ENCODE results near the gene GPRIN1. TPM values are rescaled to one million over a fixed set of nuclear protein-coding genes. Genes with fewer than 3 reads are reported as not detected.

GPRIN1 gene
- total and polyA plus RNA-seq, 2 of the 4 experiments (the other 2 are of a cell fraction) = 3.0 to 4.7 TPM

DNA sequence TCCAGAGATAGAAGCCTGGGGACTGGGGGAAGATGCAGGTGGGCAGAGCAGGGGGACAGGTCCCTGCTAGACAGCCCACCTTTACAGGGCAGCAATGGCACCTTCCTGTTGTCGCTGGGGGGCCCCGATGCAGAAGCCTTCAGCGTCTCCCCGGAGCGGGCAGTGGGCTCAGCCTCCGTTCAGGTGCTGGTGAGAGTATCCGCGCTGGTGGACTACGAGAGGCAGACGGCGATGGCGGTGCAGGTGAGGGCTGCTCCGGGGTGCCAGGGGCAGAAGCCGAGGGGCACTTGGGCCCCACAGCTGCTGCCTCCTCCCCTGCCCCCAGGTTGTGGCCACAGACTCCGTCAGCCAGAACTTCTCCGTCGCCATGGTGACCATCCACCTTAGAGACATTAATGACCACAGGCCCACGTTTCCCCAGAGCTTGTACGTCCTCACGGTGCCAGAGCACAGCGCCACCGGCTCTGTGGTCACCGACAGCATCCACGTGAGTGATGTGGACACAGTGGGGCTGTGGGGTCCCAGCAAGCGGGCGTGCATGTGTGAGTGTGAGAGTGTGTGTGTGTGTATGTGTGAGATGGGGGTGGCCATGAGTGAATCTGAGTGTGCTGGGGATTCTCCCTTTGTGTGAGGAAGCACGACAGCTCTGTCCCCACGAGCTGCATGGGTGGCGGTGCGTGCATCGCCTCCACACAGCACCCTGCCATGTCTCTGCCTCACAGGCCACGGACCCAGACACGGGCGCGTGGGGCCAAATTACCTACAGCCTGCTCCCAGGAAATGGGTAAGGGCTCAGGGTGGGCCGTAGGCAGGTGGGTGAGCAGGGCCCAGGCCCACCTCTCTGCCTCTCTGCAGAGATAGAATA, 32.4 kb downstream of the GPRIN1 start (continued):
- TF ChIP-seq SMC3 (IDR thresholded peaks at IDR 0.05; ENCODE audit: low read depth, low read length) = no peak
- no peak for TF ChIP-seq POLR2A (IDR thresholded peaks at IDR 0.05; ENCODE audit: low read depth, low read length)

DNA sequence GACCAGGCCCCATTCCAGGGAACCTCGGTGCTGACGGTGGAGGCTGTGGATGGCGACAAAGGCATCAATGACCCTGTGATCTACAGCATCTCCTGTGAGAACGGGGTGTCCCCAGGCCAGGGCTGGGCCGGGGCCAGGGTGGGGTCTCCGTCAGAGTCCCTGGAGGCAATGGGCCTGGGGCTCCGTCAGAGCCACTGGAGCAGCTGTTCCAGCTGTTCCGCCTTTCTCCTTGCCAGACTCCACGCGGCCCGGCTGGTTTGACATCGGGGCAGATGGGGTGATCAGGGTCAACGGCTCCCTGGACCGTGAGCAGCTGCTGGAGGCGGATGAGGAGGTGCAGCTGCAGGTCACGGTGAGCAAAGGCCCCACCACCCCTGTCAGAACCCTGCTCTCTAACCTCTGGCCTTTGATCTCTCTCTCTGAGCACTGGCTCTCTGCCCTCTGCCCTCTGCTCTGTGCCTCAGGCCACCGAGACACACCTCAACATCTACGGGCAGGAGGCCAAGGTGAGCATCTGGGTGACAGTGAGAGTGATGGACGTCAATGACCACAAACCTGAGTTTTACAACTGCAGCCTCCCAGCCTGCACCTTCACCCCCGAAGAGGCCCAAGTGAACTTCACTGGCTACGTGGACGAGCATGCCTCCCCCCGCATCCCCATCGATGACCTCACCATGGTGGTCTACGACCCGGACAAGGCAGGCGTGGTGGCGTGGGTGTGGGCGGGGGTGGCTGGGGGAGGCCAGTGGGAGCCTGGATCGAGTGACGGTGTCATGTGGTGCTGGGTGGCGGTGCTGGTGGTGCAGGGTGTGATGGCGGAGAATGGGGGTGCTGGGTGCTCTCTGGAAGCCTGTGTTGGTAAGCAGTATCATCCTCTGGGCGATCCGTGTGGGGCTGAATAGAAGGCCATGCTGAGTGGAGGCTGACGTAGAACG, 34.2 kb downstream of the GPRIN1 start:
- Histone ChIP-seq H2BK20ac (ENCODE audit: low read depth, low read length) (no peak overlapping the region), H3K4ac (ENCODE audit: low read depth, low read length) (no peak overlapping the region), H3K9me1 (ENCODE audit: insufficient read depth, low read length) (peaks cover 9% of the 10 kb centered on the region; the same call in 1 of the 2 replicates), H2AK9ac (replicated peaks; ENCODE audit: low read depth, low read length, poor library complexity) (no peak overlapping the region), H3K4me2 (ENCODE audit: low read depth, low read length) (no peak overlapping the region), H4K91ac (ENCODE audit: insufficient read depth, low read depth, low read length) (no peak overlapping the region), H2BK5ac (ENCODE audit: low read depth, low read length, poor library complexity, severe bottlenecking) (no peak overlapping the region), H3K4me3 (ENCODE audit: insufficient read depth, low read depth, low read length) (no peak overlapping the region), H4K8ac (ENCODE audit: low read depth in 2 of 2, low read length in 2 of 2) (no peak overlapping the region), H4K20me1 (ENCODE audit: insufficient read depth, low read length) (no peaks in the 10 kb centered on the region), H3K18ac (ENCODE audit: low read depth, low read length) (no peak overlapping the region), H3K9me3 (ENCODE audit: control insufficient read depth, insufficient read depth, low read length) (no peaks in the 10 kb centered on the region), H3K23ac (ENCODE audit: low read depth, low read length) (no peak overlapping the region), H3K9ac (ENCODE audit: low read depth, low read length) (no peak overlapping the region), H2BK120ac (ENCODE audit: low read depth, low read length) (no peak overlapping the region), H3K79me1 (ENCODE audit: low read depth in 1 of 2, low read length in 2 of 2) (no peaks in the 10 kb centered on the region; a peak in 1 of 4 replicates), H2AK5ac (ENCODE audit: low read depth, low read length) (no peak overlapping the region), H3K27ac (ENCODE audit: insufficient read depth, low read length) (no peak overlapping the region), H4K5ac (ENCODE audit: low read depth, low read length) (no peak overlapping the region), H3K14ac (replicated peaks; ENCODE audit: low read depth, low read length) (no peak overlapping the region), H2AFZ (replicated peaks; ENCODE audit: low read length, poor library complexity) (peak overlapping the region; percentile 46), H2BK15ac (ENCODE audit: low read depth, low read length) (no peak overlapping the region), H3K36me3 (ENCODE audit: control insufficient read depth, insufficient read depth, low read length) (no peaks in the 10 kb centered on the region), H3K27me3 (ENCODE audit: control insufficient read depth, insufficient read depth, low read length) (peaks cover 5% of the 10 kb centered on the region; the same call in 1 of the 2 replicates), H3K4me1 (ENCODE audit: control insufficient read depth, insufficient read depth, low read length) (peaks cover 7% of the 10 kb centered on the region), H3K56ac (ENCODE audit: extremely low read depth, insufficient read depth, low read length) (no peak overlapping the region)
- dilution Hi-C loops (cut with HindIII; ENCODE audit: low sequenced_read_pairs, unreplicated experiment) (no loop called here), in situ Hi-C loops (cut with MboI; ENCODE audit: low sequenced_read_pairs) (loop anchor here (10.0 kb wide), 1 partner anchor 49 kb away; no protein-coding TSS in a partner anchor), intact Hi-C loops (cut with micrococcal nuclease) (no loop called here)
- POLR2A ChIA-PET (ENCODE audit: unreplicated experiment) = no interaction called here
- ATAC-seq (ENCODE audit: low read depth) = no peak
- BruUV-seq (replicated peaks) = no TSS peak
- no peak for DNase-seq
- 68% methylated on average over 9 of the region's 37 CpGs; no CpG with 5 or more reads in 1 of the 2 experiments for WGBS, 2 experiments (ENCODE audit: extremely low coverage in 2 of 2, insufficient read length in 1 of 2)
- no peak for TF ChIP-seq RAD21 (IDR thresholded peaks at IDR 0.05; ENCODE audit: low read length)
- no peak for TF ChIP-seq POLR2A (IDR thresholded peaks at IDR 0.05; ENCODE audit: low read depth, low read length)
- no peak for TF ChIP-seq BHLHE40 (IDR thresholded peaks at IDR 0.05; ENCODE audit: low read depth, low read length)
- TF ChIP-seq MAFK (IDR thresholded peaks at IDR 0.05; ENCODE audit: low read depth, low read length) = no peak
- no peak for TF ChIP-seq MAZ (IDR thresholded peaks at IDR 0.05; ENCODE audit: borderline replicate concordance, low read depth, low read length)
- no peak for TF ChIP-seq RCOR1 (IDR thresholded peaks at IDR 0.05; ENCODE audit: insufficient replicate concordance, low read length)
- no peak for TF ChIP-seq RFX5 (IDR thresholded peaks at IDR 0.05; ENCODE audit: low read depth, low read length)
- no peak for TF ChIP-seq CEBPB (IDR thresholded peaks at IDR 0.05; ENCODE audit: low read depth, low read length)
- TF ChIP-seq NFE2L2 (IDR thresholded peaks at IDR 0.05; ENCODE audit: low read depth, low read length) = no peak
- TF ChIP-seq, protein P1, sequence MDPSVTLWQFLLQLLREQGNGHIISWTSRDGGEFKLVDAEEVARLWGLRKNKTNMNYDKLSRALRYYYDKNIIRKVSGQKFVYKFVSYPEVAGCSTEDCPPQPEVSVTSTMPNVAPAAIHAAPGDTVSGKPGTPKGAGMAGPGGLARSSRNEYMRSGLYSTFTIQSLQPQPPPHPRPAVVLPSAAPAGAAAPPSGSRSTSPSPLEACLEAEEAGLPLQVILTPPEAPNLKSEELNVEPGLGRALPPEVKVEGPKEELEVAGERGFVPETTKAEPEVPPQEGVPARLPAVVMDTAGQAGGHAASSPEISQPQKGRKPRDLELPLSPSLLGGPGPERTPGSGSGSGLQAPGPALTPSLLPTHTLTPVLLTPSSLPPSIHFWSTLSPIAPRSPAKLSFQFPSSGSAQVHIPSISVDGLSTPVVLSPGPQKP (IDR thresholded peaks at IDR 0.05; ENCODE audit: borderline replicate concordance, low read depth, low read length) = no peak
- no peak for TF ChIP-seq FOS (IDR thresholded peaks at IDR 0.05; ENCODE audit: low read depth, low read length)
- CTCF ChIA-PET = interaction anchor here (0.9 kb wide), 1 partner anchor 85 kb away, joined by 3 read pairs; no protein-coding TSS in a partner anchor

All from IMR-90 (cell line).